RWPE2 (cell line): ENCODE measurements around the gene PLA2G4D.

Experiments used
- ATAC-seq: fragments of 200-7000 bp; cut with Tn5 transposase; 3 replicates; pipeline ENCODE4 v1.9.1; 2021; ENCODE audit warnings: low read depth
- DNase-seq: peaks from one replicate; pipeline ENCODE4 v3.0.0-alpha.2; 2020; ENCODE audit warnings: low spot score
- H3K27ac ChIP-seq: fragments of 450-650 bp; 2 replicates; pipeline ENCODE4 v1.5.1; 2017; ENCODE audit warnings: mild to moderate bottlenecking; ENCODE audit not compliant: poor library complexity, severe bottlenecking
- H3K27me3 ChIP-seq: fragments of 250-450 bp; sonication (Bioruptor Pico); 2 replicates; pipeline ENCODE4 v1.5.1; 2021; ENCODE audit warnings: mild to moderate bottlenecking, moderate library complexity; ENCODE audit not compliant: insufficient read depth, poor library complexity, severe bottlenecking
- H3K36me3 ChIP-seq: fragments of 250-450 bp; sonication (Bioruptor Pico); 2 replicates; pipeline ENCODE4 v1.5.1; 2020; ENCODE audit warnings: low read depth, mild to moderate bottlenecking, moderate library complexity
- H3K4me1 ChIP-seq: fragments of 250-450 bp; sonication (Bioruptor Pico); 2 replicates; pipeline ENCODE4 v1.5.1; 2021; ENCODE audit warnings: mild to moderate bottlenecking, moderate library complexity; ENCODE audit not compliant: insufficient read depth, poor library complexity, severe bottlenecking
- H3K4me3 ChIP-seq: fragments of 250-450 bp; sonication (Bioruptor Pico); 2 replicates; pipeline ENCODE4 v1.5.1; 2021; ENCODE audit warnings: mild to moderate bottlenecking, moderate library complexity; ENCODE audit not compliant: severe bottlenecking
- H3K9me3 ChIP-seq: fragments of 250-450 bp; sonication (Bioruptor Pico); 2 replicates; pipeline ENCODE4 v1.5.1; 2021; ENCODE audit warnings: mild to moderate bottlenecking, moderate library complexity; ENCODE audit not compliant: severe bottlenecking
- TF ChIP-seq, protein P1 (sequence below): fragments of 450-650 bp; IDR thresholded peaks from one replicate; pipeline ENCODE4 v1.5.1; 2017; ENCODE audit warnings: mild to moderate bottlenecking, moderate library complexity; ENCODE audit not compliant: poor library complexity, severe bottlenecking

Gene PLA2G4D, protein sequence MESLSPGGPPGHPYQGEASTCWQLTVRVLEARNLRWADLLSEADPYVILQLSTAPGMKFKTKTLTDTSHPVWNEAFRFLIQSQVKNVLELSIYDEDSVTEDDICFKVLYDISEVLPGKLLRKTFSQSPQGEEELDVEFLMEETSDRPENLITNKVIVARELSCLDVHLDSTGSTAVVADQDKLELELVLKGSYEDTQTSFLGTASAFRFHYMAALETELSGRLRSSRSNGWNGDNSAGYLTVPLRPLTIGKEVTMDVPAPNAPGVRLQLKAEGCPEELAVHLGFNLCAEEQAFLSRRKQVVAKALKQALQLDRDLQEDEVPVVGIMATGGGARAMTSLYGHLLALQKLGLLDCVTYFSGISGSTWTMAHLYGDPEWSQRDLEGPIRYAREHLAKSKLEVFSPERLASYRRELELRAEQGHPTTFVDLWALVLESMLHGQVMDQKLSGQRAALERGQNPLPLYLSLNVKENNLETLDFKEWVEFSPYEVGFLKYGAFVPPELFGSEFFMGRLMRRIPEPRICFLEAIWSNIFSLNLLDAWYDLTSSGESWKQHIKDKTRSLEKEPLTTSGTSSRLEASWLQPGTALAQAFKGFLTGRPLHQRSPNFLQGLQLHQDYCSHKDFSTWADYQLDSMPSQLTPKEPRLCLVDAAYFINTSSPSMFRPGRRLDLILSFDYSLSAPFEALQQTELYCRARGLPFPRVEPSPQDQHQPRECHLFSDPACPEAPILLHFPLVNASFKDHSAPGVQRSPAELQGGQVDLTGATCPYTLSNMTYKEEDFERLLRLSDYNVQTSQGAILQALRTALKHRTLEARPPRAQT

DNA sequence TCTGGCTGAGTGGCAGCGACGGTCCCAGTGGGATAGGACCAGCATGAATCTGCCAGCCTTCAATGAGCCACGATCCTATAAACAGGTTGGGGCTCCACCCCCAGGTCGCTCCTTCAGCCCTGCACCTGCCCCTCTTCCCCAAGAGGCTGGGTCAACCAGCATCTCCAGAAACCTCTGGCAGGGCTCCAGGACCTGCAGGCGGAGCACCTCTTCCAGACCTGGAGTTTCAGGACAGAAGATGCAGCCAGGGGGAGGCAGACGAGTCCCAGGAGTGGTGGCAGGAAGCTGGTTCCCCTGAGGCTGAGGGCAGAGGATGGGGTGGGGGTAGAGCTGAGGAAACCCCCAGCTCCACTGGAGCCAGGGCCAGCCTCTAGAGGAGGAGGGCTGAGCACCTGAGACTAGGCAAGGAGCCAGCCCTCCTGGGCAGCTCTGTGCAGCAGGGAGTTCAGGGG is at the start of gene PLA2G4D:
TSS of gene PLA2G4D (minus strand) at position 51 of the 452 bp plus-strand sequence. CDS start 103 bp downstream, outside the sequence.
- Histone ChIP-seq H3K4me3 (no peak within 1 kb of the TSS), H3K27ac (no peak within 1 kb of the TSS), H3K36me3 (no peaks in the 10 kb centered on the region), H3K27me3 (no peaks in the 10 kb centered on the region), H3K9me3 (no peaks in the 10 kb centered on the region), H3K4me1 (peaks cover 35% of the 10 kb centered on the region)
- TF ChIP-seq, protein P1, sequence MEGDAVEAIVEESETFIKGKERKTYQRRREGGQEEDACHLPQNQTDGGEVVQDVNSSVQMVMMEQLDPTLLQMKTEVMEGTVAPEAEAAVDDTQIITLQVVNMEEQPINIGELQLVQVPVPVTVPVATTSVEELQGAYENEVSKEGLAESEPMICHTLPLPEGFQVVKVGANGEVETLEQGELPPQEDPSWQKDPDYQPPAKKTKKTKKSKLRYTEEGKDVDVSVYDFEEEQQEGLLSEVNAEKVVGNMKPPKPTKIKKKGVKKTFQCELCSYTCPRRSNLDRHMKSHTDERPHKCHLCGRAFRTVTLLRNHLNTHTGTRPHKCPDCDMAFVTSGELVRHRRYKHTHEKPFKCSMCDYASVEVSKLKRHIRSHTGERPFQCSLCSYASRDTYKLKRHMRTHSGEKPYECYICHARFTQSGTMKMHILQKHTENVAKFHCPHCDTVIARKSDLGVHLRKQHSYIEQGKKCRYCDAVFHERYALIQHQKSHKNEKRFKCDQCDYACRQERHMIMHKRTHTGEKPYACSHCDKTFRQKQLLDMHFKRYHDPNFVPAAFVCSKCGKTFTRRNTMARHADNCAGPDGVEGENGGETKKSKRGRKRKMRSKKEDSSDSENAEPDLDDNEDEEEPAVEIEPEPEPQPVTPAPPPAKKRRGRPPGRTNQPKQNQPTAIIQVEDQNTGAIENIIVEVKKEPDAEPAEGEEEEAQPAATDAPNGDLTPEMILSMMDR = peak; percentile 34
- ATAC-seq (peak; percentile 19; the same call in 2 of the 3 replicates), DNase-seq (peak; percentile 77)

DNA sequence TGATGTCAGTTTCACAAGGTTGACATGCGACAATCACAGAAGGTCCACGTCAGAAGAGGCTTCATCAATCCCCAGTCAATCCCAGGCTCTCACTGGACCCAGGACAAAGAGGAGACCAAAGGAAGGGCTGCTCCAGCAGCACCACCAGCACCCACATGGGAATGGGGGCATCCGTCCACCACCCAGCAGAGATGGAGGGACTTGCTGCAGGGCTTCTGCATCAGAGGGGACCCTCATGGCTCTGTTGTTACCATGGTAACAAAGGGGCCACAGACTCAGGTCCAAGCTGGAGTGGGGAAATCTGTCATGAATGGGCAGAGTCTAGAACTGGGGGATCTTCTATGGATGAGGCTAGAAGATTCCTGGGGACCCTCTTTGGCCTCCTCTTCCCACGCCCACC is 49.0 kb upstream of the PLA2G4D start:
- Histone ChIP-seq H3K4me3 (no peak overlapping the region), H3K36me3 (no peaks in the 10 kb centered on the region), H3K4me1 (no peaks in the 10 kb centered on the region), H3K27ac (no peak overlapping the region), H3K27me3 (no peaks in the 10 kb centered on the region), H3K9me3 (no peaks in the 10 kb centered on the region)
- peak; percentile 42 for DNase-seq
- TF ChIP-seq, protein P1 = no peak
- ATAC-seq = no peak

DNA sequence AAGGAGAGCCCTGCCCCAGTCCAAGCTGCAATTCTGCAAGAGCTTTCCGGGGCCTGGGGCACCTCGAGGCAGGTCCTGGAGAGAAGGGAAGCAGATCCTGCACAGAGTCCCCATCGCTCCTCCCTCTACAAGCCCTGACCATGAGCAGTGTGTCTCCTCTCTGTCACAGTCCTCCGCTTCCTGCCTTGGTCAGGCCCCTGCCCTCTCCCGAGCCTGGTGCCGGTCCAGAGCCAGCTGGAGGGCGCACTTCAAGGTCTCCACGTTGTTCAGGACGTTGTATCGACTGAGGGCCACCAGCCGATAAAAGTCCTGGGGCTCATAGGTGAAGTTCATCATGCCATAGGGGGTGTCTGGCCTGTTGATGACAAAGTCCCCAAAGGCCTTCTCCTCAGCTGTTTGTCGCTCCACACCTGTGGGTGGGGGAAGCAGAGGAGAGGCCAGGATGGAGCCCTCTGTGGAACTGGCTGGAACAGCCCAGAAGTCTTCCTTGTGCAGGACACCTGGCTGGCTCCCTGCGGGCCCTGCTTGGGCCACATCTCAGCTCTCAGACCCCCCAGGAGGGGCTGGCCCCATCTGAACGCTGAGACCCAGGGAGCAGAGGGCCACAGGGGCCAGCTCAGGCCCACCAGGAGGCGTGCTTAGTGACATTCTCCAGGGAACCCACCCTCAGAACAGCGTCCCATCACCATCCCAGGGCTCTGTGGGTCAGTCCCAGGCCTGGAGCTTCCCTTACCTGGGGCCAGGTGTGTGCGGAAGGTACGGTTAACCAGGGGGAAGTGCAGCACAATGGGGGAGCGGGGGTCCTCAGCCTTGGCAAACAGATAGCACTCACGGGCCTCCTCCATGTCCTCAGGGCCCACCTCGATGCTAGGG is 47.7 kb upstream of the PLA2G4D start:
- Histone ChIP-seq H3K9me3 (no peaks in the 10 kb centered on the region), H3K4me3 (no peak overlapping the region), H3K36me3 (no peaks in the 10 kb centered on the region), H3K4me1 (no peaks in the 10 kb centered on the region), H3K27ac (no peak overlapping the region), H3K27me3 (no peaks in the 10 kb centered on the region)
- TF ChIP-seq, protein P1 = no peak
- DNase-seq (peak; percentile 68), ATAC-seq (no peak)

DNA sequence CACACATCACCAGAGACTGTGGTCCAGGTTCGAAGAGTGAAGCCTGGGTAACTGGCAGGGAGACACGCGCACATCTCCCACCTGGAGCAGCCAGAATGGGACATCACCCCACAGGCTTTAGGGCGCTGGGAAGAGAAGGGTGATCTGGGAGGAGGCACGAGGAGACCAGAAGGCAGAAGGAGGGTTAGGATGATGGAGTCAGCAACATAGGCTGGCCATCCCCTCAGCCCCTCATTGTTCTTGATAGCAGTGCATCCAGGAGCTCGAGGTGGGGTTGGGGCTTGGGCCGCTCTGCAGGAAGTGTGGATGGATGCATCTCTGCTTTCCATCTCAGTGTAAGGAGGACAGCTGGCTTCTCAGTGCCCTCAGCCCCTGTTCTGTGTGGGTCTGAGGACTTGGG is 46.9 kb upstream of the PLA2G4D start:
- peak; percentile 56 for DNase-seq
- no peaks in the 10 kb centered on the region for H3K9me3 ChIP-seq
- no peaks in the 10 kb centered on the region for H3K4me1 ChIP-seq
- no peak overlapping the region for H3K4me3 ChIP-seq
- no peak for ATAC-seq
- TF ChIP-seq, protein P1 = no peak
- H3K27me3 ChIP-seq = no peaks in the 10 kb centered on the region
- no peak overlapping the region for H3K27ac ChIP-seq
- no peaks in the 10 kb centered on the region for H3K36me3 ChIP-seq
